Endothelial cell (in vitro differentiated cells): ENCODE results near the gene NEMF. TPM values are rescaled to one million over a fixed set of nuclear protein-coding genes. Genes with fewer than 3 reads are reported as not detected.
"Not testable (repeated sequence)": the region's sequence is repeated elsewhere in the genome, so short reads cannot be mapped to it uniquely, and the experiment has no call there.

ENCODE experiments used
- DNase-seq: peaks from one replicate; pipeline ENCODE4 v3.0.0; 2021; ENCODE audit warnings: low spot score
- H3K27ac Mint-ChIP-seq: one replicate; pipeline ENCODE4 v1.8.0; 2021; ENCODE audit warnings: mixed read lengths, inconsistent platforms; ENCODE audit not compliant: unreplicated experiment
- H3K27me3 Mint-ChIP-seq: one replicate; pipeline ENCODE4 v1.8.0; 2021; ENCODE audit warnings: mild to moderate bottlenecking, moderate library complexity, mixed read lengths, inconsistent platforms; ENCODE audit not compliant: unreplicated experiment
- H3K36me3 Mint-ChIP-seq: one replicate; pipeline ENCODE4 v1.8.0; 2021; ENCODE audit warnings: mild to moderate bottlenecking, low read depth, mixed read lengths, inconsistent platforms; ENCODE audit not compliant: unreplicated experiment
- H3K4me1 Mint-ChIP-seq: one replicate; pipeline ENCODE4 v1.8.0; 2021; ENCODE audit warnings: mild to moderate bottlenecking, mixed read lengths, inconsistent platforms; ENCODE audit not compliant: unreplicated experiment
- H3K4me3 Mint-ChIP-seq: one replicate; pipeline ENCODE4 v1.8.0; 2021; ENCODE audit warnings: mild to moderate bottlenecking, mixed read lengths, inconsistent platforms; ENCODE audit not compliant: unreplicated experiment
- H3K9me3 Mint-ChIP-seq: one replicate; pipeline ENCODE4 v1.8.0; 2021; ENCODE audit warnings: mixed read lengths, inconsistent platforms; ENCODE audit not compliant: unreplicated experiment
- CTCF ChIP-seq: fragments of 200-600 bp; sonication (generic); IDR thresholded peaks from one replicate; pipeline ENCODE4 v1.5.0; 2021; ENCODE audit warnings: antibody characterized with exemption; ENCODE audit not compliant: unreplicated experiment
- total RNA-seq: library from RNA; stranded (reverse); fragmentation: NEBNext Ultra II Directional; extraction: Animal tissue kit (Norgen Biotek cat#: 25700); gene quantifications from one replicate; pipeline ENCODE4 v1.2.1, GENCODE V29; 2021; ENCODE audit not compliant: unreplicated experiment

The NEMF gene
- total RNA-seq, 1 donor from 2014 or later = 55.5 TPM

- DNase-seq = no peak
- Mint-ChIP-seq H3K27me3 (no peaks in the 10 kb centered on the region), H3K27ac (no peak overlapping the region), H3K4me1 (no peaks in the 10 kb centered on the region), H3K4me3 (no peak overlapping the region), H3K36me3 (peaks cover 31% of the 10 kb centered on the region), H3K9me3 (no peaks in the 10 kb centered on the region)
- TF ChIP-seq CTCF = no peak
These were observed 69.1 kb downstream of the NEMF start for GRCh38 chr14:49783394-49784014.

GRCh38 chr14:49781040-49781439 lies 71.5 kb downstream of the NEMF start:
- not testable (repeated sequence) for H3K9me3 Mint-ChIP-seq, H3K4me1 Mint-ChIP-seq, H3K27ac Mint-ChIP-seq, H3K27me3 Mint-ChIP-seq, DNase-seq, H3K4me3 Mint-ChIP-seq
- H3K36me3 Mint-ChIP-seq = peaks cover 20% of the 10 kb centered on the region

GRCh38 chr14:49778421-49778820 lies 74.2 kb downstream of the NEMF start:
- Mint-ChIP-seq H3K4me1 (no peaks in the 10 kb centered on the region), H3K9me3 (no peaks in the 10 kb centered on the region), H3K36me3 (peaks cover 23% of the 10 kb centered on the region), H3K4me3 (no peak overlapping the region), H3K27ac (no peak overlapping the region), H3K27me3 (no peaks in the 10 kb centered on the region)
- no peak for TF ChIP-seq CTCF
- DNase-seq = no peak

- H3K4me1 Mint-ChIP-seq = peaks cover 7% of the 10 kb centered on the region
- no peak overlapping the region for H3K4me3 Mint-ChIP-seq
These were observed 78.5 kb downstream of the NEMF start for GRCh38 chr14:49774106-49774505.

GRCh38 chr14:49771691-49772090 lies 80.9 kb downstream of the NEMF start:
- H3K27ac Mint-ChIP-seq, DNase-seq, H3K9me3 Mint-ChIP-seq: not testable (repeated sequence)
- Mint-ChIP-seq H3K4me3 (peak overlapping the region; percentile 80), H3K36me3 (peaks cover 11% of the 10 kb centered on the region), H3K27me3 (peaks cover 10% of the 10 kb centered on the region), H3K4me1 (peaks cover 14% of the 10 kb centered on the region)

More at GRCh38 chr14:49774106-49774505, 78.5 kb downstream of the NEMF start:
- no peak overlapping the region for H3K27ac Mint-ChIP-seq
- DNase-seq = no peak
- H3K27me3 Mint-ChIP-seq = peaks cover 2% of the 10 kb centered on the region
- H3K9me3 Mint-ChIP-seq = no peaks in the 10 kb centered on the region
- TF ChIP-seq CTCF = no peak
- H3K36me3 Mint-ChIP-seq = peaks cover 11% of the 10 kb centered on the region

GRCh38 chr14:49770212-49770817 lies 82.3 kb downstream of the NEMF start:
- Mint-ChIP-seq H3K27ac (peak overlapping the region; percentile 61), H3K4me1 (peaks cover 14% of the 10 kb centered on the region), H3K9me3 (no peaks in the 10 kb centered on the region), H3K27me3 (peaks cover 10% of the 10 kb centered on the region), H3K36me3 (peaks cover 8% of the 10 kb centered on the region), H3K4me3 (peak overlapping the region; percentile 98)
- DNase-seq = no peak
- TF ChIP-seq CTCF = no peak
